Effector CD8-positive, alpha-beta T cell (primary cell): Measurements from ENCODE around the gene HSPA8.

Experiments
- DNase-seq: peaks from one replicate; lab custom pipeline; 2025; lab: John Stamatoyannopoulos, UW

Gene HSPA8

DNA sequence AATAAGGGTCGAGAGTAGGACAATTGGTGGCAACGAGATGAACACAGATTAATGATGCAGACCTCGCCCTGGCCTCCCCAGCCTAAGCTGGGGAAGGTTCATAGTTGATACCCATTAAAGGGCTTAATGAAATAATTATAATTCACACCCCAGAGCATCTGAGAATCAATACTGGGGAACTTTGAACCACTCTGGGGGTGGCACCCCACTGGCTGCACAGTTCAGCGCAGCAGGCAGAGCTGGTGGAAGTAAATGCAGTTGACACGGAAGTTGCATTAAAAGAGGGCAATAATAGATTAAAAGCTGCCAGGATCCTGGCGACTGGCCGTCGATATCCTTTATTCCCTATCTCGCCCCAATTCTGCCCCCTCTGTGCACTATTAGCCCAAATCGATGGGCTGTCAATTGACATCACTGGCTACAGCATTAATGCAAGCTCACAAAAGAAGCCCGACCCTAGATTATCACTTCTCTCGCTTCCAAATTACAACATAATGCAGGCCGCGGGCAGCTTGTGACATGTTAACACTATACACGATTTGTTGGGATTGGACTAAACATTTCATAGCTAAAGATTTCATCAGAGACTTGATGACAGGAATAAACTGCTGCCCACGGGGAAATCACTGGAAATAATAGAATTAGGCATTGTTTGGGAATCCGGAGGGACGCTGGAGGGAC is 14.5 kb downstream of the HSPA8 start:
- DNase-seq = no peak

DNA sequence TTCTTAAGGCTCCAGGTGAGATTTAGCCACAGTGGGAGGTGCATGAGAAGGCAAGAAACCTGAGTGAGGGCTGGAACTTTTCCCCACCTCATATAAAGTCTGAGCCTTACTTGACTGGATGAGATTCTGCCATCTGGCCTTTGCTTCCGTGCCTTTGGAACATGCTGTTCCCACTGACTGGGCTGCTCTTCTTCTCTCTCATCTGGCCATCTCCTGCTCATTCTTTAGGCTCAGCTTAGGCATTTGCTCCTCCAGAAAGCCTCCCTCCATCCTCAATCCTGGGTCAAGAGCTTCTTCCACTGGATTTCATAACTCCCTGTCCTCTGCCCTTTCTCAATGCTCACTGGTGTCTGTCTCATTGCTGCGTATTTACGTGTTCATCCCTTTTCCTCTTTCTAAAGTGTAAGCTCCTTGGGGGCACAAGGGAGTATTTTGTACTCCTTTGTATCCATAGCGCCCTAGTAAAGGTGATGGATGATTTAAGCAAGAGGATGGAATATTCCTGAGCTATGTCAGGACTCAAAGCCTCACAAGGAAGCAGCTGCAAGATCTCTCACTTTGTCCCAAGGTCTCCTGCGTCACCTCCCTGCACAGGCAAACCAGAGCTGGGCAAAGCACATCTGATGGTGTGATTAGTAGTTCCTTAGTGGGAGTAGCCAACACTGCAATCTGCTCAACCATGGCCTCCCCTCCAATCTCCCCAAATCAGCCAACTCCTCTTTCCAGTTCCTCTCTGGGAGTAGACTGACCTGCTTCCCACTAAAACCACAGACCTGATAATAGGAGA is 15.3 kb downstream of the HSPA8 start:
- no peak for DNase-seq

DNA sequence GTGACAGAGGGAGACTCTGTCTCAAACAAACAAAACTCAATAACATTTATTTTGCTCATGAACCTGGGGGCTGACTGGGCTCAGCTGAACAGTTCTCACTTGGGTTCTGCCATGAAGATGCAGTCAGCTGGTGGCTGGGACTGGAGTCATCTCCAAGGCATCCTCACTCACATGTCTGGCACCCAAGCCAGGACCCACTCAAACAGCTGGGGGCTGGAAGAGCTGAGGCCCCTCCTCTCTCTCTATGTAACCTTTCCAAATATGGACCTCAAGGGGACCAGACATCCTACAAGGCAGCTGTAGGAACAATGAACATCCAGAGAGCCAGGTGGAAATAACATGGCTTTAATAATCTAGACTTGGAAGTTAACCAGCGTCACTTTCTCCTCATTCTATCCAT is 16.8 kb downstream of the HSPA8 start:
- DNase-seq = no peak

- DNase-seq = no peak
Measured at GRCh38 chr11:123041185-123041584, 20.8 kb downstream of the HSPA8 start.

DNA sequence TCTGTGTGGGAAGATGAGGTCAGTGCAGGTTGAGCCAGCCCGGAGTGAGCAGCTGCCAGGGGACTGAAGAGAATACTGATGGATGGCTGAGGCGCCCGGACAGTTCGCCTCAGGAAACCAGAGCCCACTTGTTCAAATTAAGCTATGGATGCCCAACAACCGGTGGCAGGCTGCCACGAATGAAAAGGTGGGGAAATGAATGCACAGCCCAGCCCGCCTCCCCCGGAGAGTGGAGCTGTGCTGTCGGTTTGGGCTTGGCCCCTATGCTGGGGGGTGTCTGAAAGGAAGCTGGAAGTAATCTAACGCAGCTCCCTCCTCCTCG is 21.9 kb downstream of the HSPA8 start:
- no peak for DNase-seq

DNA sequence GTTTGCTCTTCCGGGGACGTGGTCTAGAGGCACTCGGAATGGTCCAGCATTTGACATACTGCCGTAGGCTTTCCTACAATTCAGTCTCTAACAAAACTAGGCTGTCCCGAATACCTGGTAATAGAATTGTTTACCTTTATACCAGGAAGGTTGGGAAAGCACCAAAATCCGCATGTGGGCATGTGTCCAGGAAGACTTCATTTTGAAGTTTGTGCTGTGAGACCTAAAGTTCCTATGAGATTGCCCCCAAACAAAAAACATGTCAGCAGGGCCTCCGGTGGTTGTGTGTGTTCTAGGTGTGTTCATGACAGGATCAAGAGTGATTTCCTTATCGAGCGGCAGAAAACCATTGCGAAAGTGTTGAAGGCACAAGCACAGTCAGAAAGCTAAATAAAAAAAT is 26.1 kb downstream of the HSPA8 start:
- no peak for DNase-seq

- DNase-seq = no peak
Measured at GRCh38 chr11:123034597-123034996, 27.3 kb downstream of the HSPA8 start.

GRCh38 chr11:123033895-123034294 is 28.0 kb downstream of the HSPA8 start:
- no peak for DNase-seq

- no peak for DNase-seq
Measured at GRCh38 chr11:123030517-123030916, 31.4 kb downstream of the HSPA8 start.

GRCh38 chr11:123020968-123021367 is 41.0 kb downstream of the HSPA8 start:
- DNase-seq = no peak

DNA sequence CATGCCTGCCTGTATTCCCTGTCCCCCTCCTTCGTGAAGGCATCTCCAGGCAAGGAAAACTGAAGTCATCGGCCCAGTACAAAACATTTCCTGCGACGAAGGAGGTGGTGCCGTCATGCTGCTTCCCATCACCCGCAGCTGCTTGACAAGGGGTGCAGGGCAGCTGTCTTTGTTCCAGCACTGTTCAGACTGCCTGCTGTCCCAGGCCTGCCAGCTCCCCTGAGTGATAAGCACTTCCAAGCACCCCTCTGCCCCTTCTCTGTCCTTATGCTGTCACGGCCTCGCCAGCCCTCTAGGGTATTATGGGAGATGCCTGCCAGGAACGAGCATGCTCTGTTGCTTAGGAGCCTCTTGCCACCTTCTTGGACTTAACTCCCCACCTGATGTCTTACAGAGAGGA is 43.2 kb downstream of the HSPA8 start:
- DNase-seq = no peak

DNA sequence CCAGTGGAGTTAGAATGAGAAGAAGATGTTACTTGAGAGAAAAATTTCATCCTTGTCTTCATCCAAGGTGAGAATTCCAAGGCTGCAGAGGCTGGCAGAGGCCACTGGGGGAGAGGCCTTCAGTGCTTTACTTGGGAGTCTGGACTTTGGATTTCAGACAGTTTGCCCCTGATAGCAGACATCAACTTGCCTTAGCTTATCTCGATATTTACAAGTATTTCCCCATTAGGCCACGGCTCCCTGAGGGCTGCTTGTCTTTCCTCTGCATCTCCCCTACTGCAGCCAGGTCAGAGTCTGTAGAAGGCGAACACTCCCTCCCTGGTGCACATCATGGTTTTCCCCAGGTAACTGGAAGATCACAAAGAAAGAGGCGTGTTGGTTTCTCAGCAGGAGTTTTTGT is 50.4 kb downstream of the HSPA8 start:
- DNase-seq = no peak
